MM.1S (cell line): ENCODE data around the gene CBY2.

Experiments used
- CTCF ChIP-seq: fragments of 300-600 bp; sonication (generic); IDR thresholded peaks from 2 replicates; pipeline ENCODE4 v1.5.1; 2016; ENCODE audit warnings: antibody characterized with exemption, low read length, mixed read lengths
- EZH2 ChIP-seq: fragments of 300-600 bp; sonication (generic); optimal IDR thresholded peaks from 2 replicates; pipeline ENCODE3; 2017; ENCODE audit warnings: low read depth, mild to moderate bottlenecking, antibody characterized with exemption, low read length, mixed read lengths
- EZH2phosphoT487 ChIP-seq: fragments of 300-600 bp; sonication (generic); IDR thresholded peaks from 2 replicates; pipeline ENCODE4 v1.6.1; 2018; ENCODE audit warnings: antibody characterized with exemption, low read length

- TF ChIP-seq EZH2phosphoT487 (no peak), CTCF (no peak), EZH2 (no peak)
Observed at GRCh38 chr13:45713106-45713690, 11.1 kb downstream of the CBY2 start.
